ENCODE data around the gene MLLT3.
A peak's percentile ranks its signal among the peaks of the same experiment; 100 is the strongest.

Gene MLLT3

GRCh38 chr9:20625003-20625349 is 2.7 kb upstream of the MLLT3 start:
- DNase-seq (ENCODE audit: low spot score) = no peak

GRCh38 chr9:20624201-20625002 is 2.1 kb upstream of the MLLT3 start:
- DNase-seq (ENCODE audit: low spot score) = peak; percentile 43

- DNase-seq (ENCODE audit: low spot score) = no peak
Measured at GRCh38 chr9:20623748-20624124, 1.4 kb upstream of the MLLT3 start.

- peak; percentile 70 for DNase-seq (ENCODE audit: low spot score)
Measured at GRCh38 chr9:20623021-20623747, 885 bp upstream of the MLLT3 start.

- DNase-seq (ENCODE audit: low spot score) = peak; percentile 77
Measured at GRCh38 chr9:20621471-20622329, 599 bp downstream of the MLLT3 start.

GRCh38 chr9:20620650-20621470 is 1.4 kb downstream of the MLLT3 start:
- peak; percentile 40 for DNase-seq (ENCODE audit: low spot score)

GRCh38 chr9:20619487-20620200 is 2.7 kb downstream of the MLLT3 start:
- DNase-seq (ENCODE audit: low spot score) = no peak

GRCh38 chr9:20618361-20618802 is 3.9 kb downstream of the MLLT3 start:
- no peak for DNase-seq (ENCODE audit: low spot score)

- no peak for DNase-seq (ENCODE audit: low spot score)
Measured at GRCh38 chr9:20616808-20617207, 5.5 kb downstream of the MLLT3 start.

- no peak for DNase-seq (ENCODE audit: low spot score)
Measured at GRCh38 chr9:20614602-20615216, 7.6 kb downstream of the MLLT3 start.

- DNase-seq (ENCODE audit: low spot score) = no peak
Measured at GRCh38 chr9:20611691-20612287, 10.5 kb downstream of the MLLT3 start.

GRCh38 chr9:20610591-20610990 is 11.7 kb downstream of the MLLT3 start:
- DNase-seq (ENCODE audit: low spot score) = no peak

- DNase-seq (ENCODE audit: low spot score) = no peak
Measured at GRCh38 chr9:20608582-20608981, 13.7 kb downstream of the MLLT3 start.

- no peak for DNase-seq (ENCODE audit: low spot score)
Measured at GRCh38 chr9:20606652-20607051, 15.6 kb downstream of the MLLT3 start.

- DNase-seq (ENCODE audit: low spot score) = no peak
Measured at GRCh38 chr9:20604562-20604961, 17.7 kb downstream of the MLLT3 start.

- no peak for DNase-seq (ENCODE audit: low spot score)
Measured at GRCh38 chr9:20603524-20604268, 18.6 kb downstream of the MLLT3 start.

GRCh38 chr9:20601292-20601691 is 21.0 kb downstream of the MLLT3 start:
- DNase-seq (ENCODE audit: low spot score) = no peak

GRCh38 chr9:20599195-20599594 is 23.1 kb downstream of the MLLT3 start:
- DNase-seq (ENCODE audit: low spot score) = no peak

GRCh38 chr9:20598367-20598766 is 23.9 kb downstream of the MLLT3 start:
- no peak for DNase-seq (ENCODE audit: low spot score)
